Liver (tissue), 9 donors: ENCODE results near the gene ATP6AP1. TPM values are rescaled to one million over a fixed set of nuclear protein-coding genes. Genes with fewer than 3 reads are reported as not detected.

Source experiments
- DNase-seq: peaks from one replicate; pipeline ENCODE4 v3.0.0-alpha.2; 2017; ENCODE audit warnings: low spot score
- H3K27ac ChIP-seq, 2 donors: one replicate each; pipeline ENCODE4 v1.7.0; 2013; ENCODE audit warnings: inconsistent platforms in 2 of 2, low read length in 2 of 2, control low read depth in 1 of 2, low read depth in 1 of 2, mild to moderate bottlenecking in 1 of 2
- H3K27me3 ChIP-seq, 4 donors: one replicate each; pipeline versions ENCODE4 v1.6.1 to v1.7.0; 2013; ENCODE audit warnings: low read length in 3 of 4, inconsistent platforms in 1 of 4, mild to moderate bottlenecking in 1 of 4, moderate library complexity in 1 of 4; ENCODE audit not compliant: control insufficient read depth in 4 of 4, insufficient read depth in 4 of 4
- H3K36me3 ChIP-seq, 4 donors: one replicate each; pipeline versions ENCODE4 v1.6.1 to v1.7.0; 2013; ENCODE audit warnings: low read length in 3 of 4, mild to moderate bottlenecking in 3 of 4, low read depth in 1 of 4, moderate library complexity in 1 of 4; ENCODE audit not compliant: control insufficient read depth in 4 of 4, insufficient read depth in 3 of 4
- H3K4me1 ChIP-seq, 4 donors: one replicate each; pipeline versions ENCODE4 v1.6.1 to v1.7.0; 2013; ENCODE audit warnings: low read length in 3 of 4, mild to moderate bottlenecking in 3 of 4, moderate library complexity in 1 of 4; ENCODE audit not compliant: control insufficient read depth in 4 of 4, insufficient read depth in 4 of 4
- H3K4me3 ChIP-seq, 3 donors: one replicate each; pipeline versions ENCODE4 v1.6.1 to v1.7.0; 2013; ENCODE audit warnings: low read length in 3 of 3, control low read depth in 1 of 3, low read depth in 1 of 3, mild to moderate bottlenecking in 1 of 3
- H3K9ac ChIP-seq, 2 donors: one replicate each; pipeline ENCODE4 v1.7.0; 2013; ENCODE audit warnings: low read length in 2 of 2, mild to moderate bottlenecking in 2 of 2, moderate library complexity in 2 of 2, control low read depth in 1 of 2, low read depth in 1 of 2
- H3K9me3 ChIP-seq, 4 donors: one replicate each; pipeline versions ENCODE4 v1.6.1 to v1.7.0; 2013; ENCODE audit warnings: low read length in 3 of 4; ENCODE audit not compliant: control insufficient read depth in 4 of 4
- ATF3 ChIP-seq: IDR thresholded peaks from 2 replicates; pipeline ENCODE4 v1.6.1; 2016; ENCODE audit warnings: antibody characterized with exemption
- CTCF ChIP-seq: fragments of 150-350 bp; IDR thresholded peaks from 2 replicates; pipeline ENCODE4 v1.5.1; 2017; ENCODE audit warnings: improper control_type of control experiment, low read depth, low read length; ENCODE audit not compliant: missing input control
- EGR1 ChIP-seq, 2 donors: IDR thresholded peaks; 2 replicates each; pipeline ENCODE4 v1.6.1; 2016 to 2018; ENCODE audit warnings: antibody characterized with exemption in 2 of 2, low read depth in 2 of 2
- FOXA1 ChIP-seq: IDR thresholded peaks from 2 replicates; pipeline ENCODE4 v1.6.1; 2016; ENCODE audit warnings: antibody characterized with exemption
- FOXA2 ChIP-seq: IDR thresholded peaks from 2 replicates; pipeline ENCODE4 v1.6.1; 2016; ENCODE audit warnings: antibody characterized with exemption
- GABPA ChIP-seq, 2 donors: IDR thresholded peaks in 1 of 2; conservative IDR thresholded peaks in 1 of 2; 2 replicates each; pipeline ENCODE4 v1.6.1; 2016; ENCODE audit warnings: antibody characterized with exemption in 2 of 2, mild to moderate bottlenecking in 1 of 2, moderate library complexity in 1 of 2
- HNF4A ChIP-seq, 2 donors: conservative IDR thresholded peaks; 2 replicates each; pipeline ENCODE4 v1.6.1; 2016; ENCODE audit warnings: antibody characterized with exemption in 2 of 2, mild to moderate bottlenecking in 2 of 2
- HNF4G ChIP-seq: IDR thresholded peaks from 2 replicates; pipeline ENCODE4 v1.6.1; 2016; ENCODE audit warnings: antibody characterized with exemption
- JUND ChIP-seq, 2 donors: IDR thresholded peaks; 2 replicates each; pipeline ENCODE4 v1.6.1; 2016; ENCODE audit warnings: antibody characterized with exemption in 2 of 2
- MAX ChIP-seq: IDR thresholded peaks from 2 replicates; pipeline ENCODE4 v1.6.1; 2016; ENCODE audit warnings: antibody characterized with exemption
- NR2F2 ChIP-seq: IDR thresholded peaks from 2 replicates; pipeline ENCODE4 v1.6.1; 2016; ENCODE audit warnings: antibody characterized with exemption
- RAD21 ChIP-seq, 2 donors: IDR thresholded peaks; 2 replicates each; pipeline ENCODE4 v1.6.1; 2016; ENCODE audit warnings: antibody characterized with exemption in 2 of 2, mild to moderate bottlenecking in 2 of 2
- REST ChIP-seq: IDR thresholded peaks from 2 replicates; pipeline ENCODE4 v1.6.1; 2016; ENCODE audit warnings: antibody characterized with exemption, mild to moderate bottlenecking
- RXRA ChIP-seq, 2 donors: IDR thresholded peaks; 2 replicates each; pipeline ENCODE4 v1.6.1; 2017 to 2018; ENCODE audit warnings: antibody characterized with exemption in 2 of 2, mild to moderate bottlenecking in 1 of 2
- SP1 ChIP-seq: IDR thresholded peaks from 2 replicates; pipeline ENCODE4 v1.6.1; 2018; ENCODE audit warnings: antibody characterized with exemption, mild to moderate bottlenecking
- TAF1 ChIP-seq: conservative IDR thresholded peaks from 2 replicates; pipeline ENCODE4 v1.6.1; 2016; ENCODE audit warnings: antibody characterized with exemption, mild to moderate bottlenecking
- YY1 ChIP-seq: IDR thresholded peaks from 2 replicates; pipeline ENCODE4 v1.6.1; 2016; ENCODE audit warnings: antibody characterized with exemption, mild to moderate bottlenecking
- ZBTB33 ChIP-seq: IDR thresholded peaks from 2 replicates; pipeline ENCODE4 v1.6.1; 2016; ENCODE audit warnings: antibody characterized with exemption
- WGBS: extraction: QIAGEN DNeasy Blood & Tissue Kit; methylation state at CpG from one replicate; pipeline ENCODE4 v1.1.7; 2013; 5-methylcytosine and 5-hydroxymethylcytosine counted together
- polyA plus RNA-seq, 2 donors: library from polyadenylated mRNA; stranded (reverse) in 1 of 2; unstranded in 1 of 2; fragments of 200-250 nt in 1 of 2; fragments of >200 nt in 1 of 2; fragmentation: Nextera tagmentation in 1 of 2; extraction: Ambion mirVana in 1 of 2; gene quantifications; one replicate each; pipeline versions ENCODE4 v1.2.1 to v1.2.3, GENCODE V29; 2013 to 2015
- total RNA-seq, 2 donors: library from RNA; depleted of rRNA; stranded (reverse); fragments of >200 nt; gene quantifications; one replicate each; pipeline ENCODE4 v1.2.3, GENCODE V29; 2014
- donor health status: healthy.
- donor health status: healthy.
- donor health status: healthy.
- donor health status: healthy.
- donor health status: healthy.

Gene ATP6AP1
- total and polyA plus RNA-seq, 4 donors = 35.2 to 43.3 (median 40.8) TPM

- H3K27me3 ChIP-seq = no peaks in the 10 kb centered on the region
- peak overlapping the region; percentile 59 to 86 (median 78) for H3K4me3 ChIP-seq
- H3K27ac ChIP-seq = peak overlapping the region; percentile 67 to 73
- H3K4me1 ChIP-seq = peaks cover 9 to 36% (median 20%) of the 10 kb centered on the region in 4 donors
- 52% methylated on average over 35 of the region's 35 CpGs for WGBS
- no peaks in the 10 kb centered on the region for H3K9me3 ChIP-seq
- TF ChIP-seq RXRA (IDR thresholded peaks at IDR 0.05) (no peak), ZBTB33 (no peak), FOXA2 (no peak), MAX (no peak), FOXA1 (no peak), JUND (IDR thresholded peaks at IDR 0.05) (no peak), REST (no peak), ATF3 (no peak), GABPA (IDR thresholded peaks at IDR 0.05 in 1 of 2, conservative IDR thresholded peaks at IDR 0.05 in 1 of 2) (no peak), HNF4A (conservative IDR thresholded peaks at IDR 0.05) (no peak), NR2F2 (no peak), CTCF (no peak), RAD21 (IDR thresholded peaks at IDR 0.05) (no peak), YY1 (no peak), TAF1 (no peak), HNF4G (no peak), EGR1 (IDR thresholded peaks at IDR 0.05; ENCODE audit: low read depth in 2 of 2) (no peak), SP1 (no peak)
- DNase-seq = no peak
- peaks cover 0 to 6% (median 2%) of the 10 kb centered on the region in 4 donors for H3K36me3 ChIP-seq
- peak overlapping the region in 1 of 2 donors; percentile 20 for H3K9ac ChIP-seq
Observed at GRCh38 chrX:154485150-154486051, 56.9 kb downstream of the ATP6AP1 start.
